Activated gamma-delta T cell treated with Interleukin-2 at 50 U/mL for 16 hours (primary cell): ENCODE data around the gene CES3.
A peak's percentile ranks its signal among the peaks of the same experiment; 100 is the strongest.

Experiments
- DNase-seq: peaks from one replicate; pipeline ENCODE4 v3.0.0-alpha.2; 2020

Gene CES3

GRCh38 chr16:66961065-66961744 lies at the start of gene CES3:
TSS of gene CES3 (plus strand) at chr16:66961266. CDS start at chr16:66961308, 42 bp downstream.
- peak; percentile 34 for DNase-seq

- DNase-seq = no peak
Measured at GRCh38 chr16:66911801-66912200, 49.3 kb upstream of the CES3 start.

- DNase-seq = no peak
Measured at GRCh38 chr16:66913081-66913480, 48.0 kb upstream of the CES3 start.

- no peak for DNase-seq
Measured at GRCh38 chr16:66913711-66914110, 47.4 kb upstream of the CES3 start.

- DNase-seq = no peak
Measured at GRCh38 chr16:66914541-66914940, 46.5 kb upstream of the CES3 start.

- DNase-seq = no peak
Measured at GRCh38 chr16:66915041-66915440, 46.0 kb upstream of the CES3 start.

- DNase-seq = no peak
Measured at GRCh38 chr16:66916518-66916917, 44.5 kb upstream of the CES3 start.

- no peak for DNase-seq
Measured at GRCh38 chr16:66917741-66918140, 43.3 kb upstream of the CES3 start.

- DNase-seq = no peak
Measured at GRCh38 chr16:66918355-66918754, 42.7 kb upstream of the CES3 start.

- DNase-seq = no peak
Measured at GRCh38 chr16:66918803-66919568, 42.1 kb upstream of the CES3 start, which contains the start of gene CDH16. TSS of gene CDH16 (minus strand) at chr16:66918885. CDS start at chr16:66918065, 820 bp downstream.

GRCh38 chr16:66919569-66920298 lies 41.3 kb upstream of the CES3 start:
- DNase-seq = no peak

- no peak for DNase-seq
Measured at GRCh38 chr16:66920299-66920590, 40.8 kb upstream of the CES3 start.

- no peak for DNase-seq
Measured at GRCh38 chr16:66920924-66921680, 40.0 kb upstream of the CES3 start.

- no peak for DNase-seq
Measured at GRCh38 chr16:66921729-66922450, 39.2 kb upstream of the CES3 start.

GRCh38 chr16:66923247-66923731 lies 37.8 kb upstream of the CES3 start:
- no peak for DNase-seq

- DNase-seq = no peak
Measured at GRCh38 chr16:66923866-66924265, 37.2 kb upstream of the CES3 start.

- peak; percentile 22 for DNase-seq
Measured at GRCh38 chr16:66924527-66925321, 36.3 kb upstream of the CES3 start.

GRCh38 chr16:66925322-66925840 lies 35.7 kb upstream of the CES3 start, which contains the start of gene RRAD:
TSS of gene RRAD (minus strand) at chr16:66925535. CDS start at chr16:66925179, 356 bp downstream.
- no peak for DNase-seq

- DNase-seq = no peak
Measured at GRCh38 chr16:66926171-66926947, 34.7 kb upstream of the CES3 start.

GRCh38 chr16:66926961-66927436 lies 34.1 kb upstream of the CES3 start:
- DNase-seq = no peak
